Stomach (tissue), 4 donors: ENCODE data around the gene ARID5B.

ENCODE experiments used
- POLR2A ChIP-seq, 4 donors: fragments of 450-650 bp; IDR thresholded peaks; one replicate each; pipeline ENCODE4 v1.6.1; 2016; ENCODE audit warnings: antibody characterized with exemption in 4 of 4, control low read depth in 2 of 4, mild to moderate bottlenecking in 1 of 4, moderate library complexity in 1 of 4
- TF ChIP-seq, protein P1 (sequence below), 7 experiments: fragments of 450-650 bp in 4 of 7; fragments of 200-600 bp in 3 of 7; sonication (generic) in 3 of 7; IDR thresholded peaks; one replicate each; pipeline ENCODE4 v1.5.1; 2016 to 2019; ENCODE audit warnings: antibody characterized with exemption in 7 of 7, control low read depth in 2 of 7, mild to moderate bottlenecking in 1 of 7

DNA sequence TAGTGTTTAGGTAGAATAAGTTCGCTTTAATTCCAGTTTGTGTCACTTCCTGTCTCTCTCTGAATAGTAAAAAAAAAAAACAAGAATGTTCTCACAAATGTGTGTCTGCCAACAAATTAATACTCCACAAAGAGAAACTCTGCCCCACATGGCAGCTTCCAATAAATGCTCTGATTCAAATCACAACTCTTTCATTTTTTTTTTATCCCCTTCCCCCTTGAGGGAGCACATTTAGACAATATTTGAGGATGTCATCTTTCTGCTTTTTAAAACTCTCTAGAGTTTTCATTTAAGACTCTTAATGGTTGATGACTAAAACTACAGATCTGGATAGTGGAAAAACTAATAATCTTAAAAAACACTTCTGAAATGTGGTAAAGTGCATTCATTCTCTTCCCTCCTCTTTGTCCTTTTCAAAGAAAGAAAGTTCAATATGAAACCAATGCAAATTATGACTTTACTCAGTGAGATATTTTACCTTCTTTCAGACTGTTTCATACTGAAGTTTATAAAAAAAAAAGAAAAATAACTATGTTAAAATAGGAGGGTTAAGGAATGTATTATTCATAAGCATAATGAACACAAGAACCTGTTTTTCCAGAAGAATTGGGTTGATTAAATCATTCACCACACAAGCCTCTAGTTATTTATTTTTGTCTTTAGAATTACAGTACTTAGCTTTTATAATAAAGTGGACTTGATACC, 42.3 kb downstream of the ARID5B start:
- TF ChIP-seq POLR2A (IDR thresholded peaks at IDR 0.05), result no peak
- TF ChIP-seq, protein P1, sequence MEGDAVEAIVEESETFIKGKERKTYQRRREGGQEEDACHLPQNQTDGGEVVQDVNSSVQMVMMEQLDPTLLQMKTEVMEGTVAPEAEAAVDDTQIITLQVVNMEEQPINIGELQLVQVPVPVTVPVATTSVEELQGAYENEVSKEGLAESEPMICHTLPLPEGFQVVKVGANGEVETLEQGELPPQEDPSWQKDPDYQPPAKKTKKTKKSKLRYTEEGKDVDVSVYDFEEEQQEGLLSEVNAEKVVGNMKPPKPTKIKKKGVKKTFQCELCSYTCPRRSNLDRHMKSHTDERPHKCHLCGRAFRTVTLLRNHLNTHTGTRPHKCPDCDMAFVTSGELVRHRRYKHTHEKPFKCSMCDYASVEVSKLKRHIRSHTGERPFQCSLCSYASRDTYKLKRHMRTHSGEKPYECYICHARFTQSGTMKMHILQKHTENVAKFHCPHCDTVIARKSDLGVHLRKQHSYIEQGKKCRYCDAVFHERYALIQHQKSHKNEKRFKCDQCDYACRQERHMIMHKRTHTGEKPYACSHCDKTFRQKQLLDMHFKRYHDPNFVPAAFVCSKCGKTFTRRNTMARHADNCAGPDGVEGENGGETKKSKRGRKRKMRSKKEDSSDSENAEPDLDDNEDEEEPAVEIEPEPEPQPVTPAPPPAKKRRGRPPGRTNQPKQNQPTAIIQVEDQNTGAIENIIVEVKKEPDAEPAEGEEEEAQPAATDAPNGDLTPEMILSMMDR (IDR thresholded peaks at IDR 0.05), result peak in 1 of 7 experiments; percentile 4
